ENCODE data around the gene PSME4.

DNA sequence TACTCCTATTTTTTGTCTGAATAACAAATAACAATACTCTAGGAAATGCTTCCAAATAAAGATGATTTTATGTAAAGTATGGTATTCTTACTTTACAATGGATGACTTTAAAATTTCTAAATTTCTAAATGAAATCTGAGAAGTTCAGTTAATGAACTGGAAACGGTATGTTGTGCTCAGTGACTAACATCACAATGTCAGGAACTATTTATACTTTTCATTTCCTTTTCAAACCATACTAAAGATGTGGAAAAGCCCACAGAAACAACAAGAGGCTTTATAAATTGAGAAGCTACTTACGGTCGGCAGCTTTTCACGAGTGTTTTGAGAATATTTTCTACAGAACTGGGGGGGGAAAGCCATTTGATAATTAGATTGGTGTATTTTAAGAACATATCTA is 31.1 kb downstream of the PSME4 start:
- no peak for TF ChIP-seq POLR2A (IDR thresholded peaks at IDR 0.05)
- TF ChIP-seq, protein P1, sequence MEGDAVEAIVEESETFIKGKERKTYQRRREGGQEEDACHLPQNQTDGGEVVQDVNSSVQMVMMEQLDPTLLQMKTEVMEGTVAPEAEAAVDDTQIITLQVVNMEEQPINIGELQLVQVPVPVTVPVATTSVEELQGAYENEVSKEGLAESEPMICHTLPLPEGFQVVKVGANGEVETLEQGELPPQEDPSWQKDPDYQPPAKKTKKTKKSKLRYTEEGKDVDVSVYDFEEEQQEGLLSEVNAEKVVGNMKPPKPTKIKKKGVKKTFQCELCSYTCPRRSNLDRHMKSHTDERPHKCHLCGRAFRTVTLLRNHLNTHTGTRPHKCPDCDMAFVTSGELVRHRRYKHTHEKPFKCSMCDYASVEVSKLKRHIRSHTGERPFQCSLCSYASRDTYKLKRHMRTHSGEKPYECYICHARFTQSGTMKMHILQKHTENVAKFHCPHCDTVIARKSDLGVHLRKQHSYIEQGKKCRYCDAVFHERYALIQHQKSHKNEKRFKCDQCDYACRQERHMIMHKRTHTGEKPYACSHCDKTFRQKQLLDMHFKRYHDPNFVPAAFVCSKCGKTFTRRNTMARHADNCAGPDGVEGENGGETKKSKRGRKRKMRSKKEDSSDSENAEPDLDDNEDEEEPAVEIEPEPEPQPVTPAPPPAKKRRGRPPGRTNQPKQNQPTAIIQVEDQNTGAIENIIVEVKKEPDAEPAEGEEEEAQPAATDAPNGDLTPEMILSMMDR (IDR thresholded peaks at IDR 0.05): no peak
